C4-2B (cell line): ENCODE measurements around the gene ARMH1.

ENCODE experiments used
- CTCF ChIP-seq: fragments of 450-650 bp; conservative IDR thresholded peaks from 2 replicates; pipeline ENCODE4 v1.5.1; 2017; ENCODE audit warnings: mild to moderate bottlenecking
- ZFX ChIP-seq: fragments of 450-650 bp; IDR thresholded peaks from 2 replicates; pipeline ENCODE4 v1.6.1; 2017

DNA sequence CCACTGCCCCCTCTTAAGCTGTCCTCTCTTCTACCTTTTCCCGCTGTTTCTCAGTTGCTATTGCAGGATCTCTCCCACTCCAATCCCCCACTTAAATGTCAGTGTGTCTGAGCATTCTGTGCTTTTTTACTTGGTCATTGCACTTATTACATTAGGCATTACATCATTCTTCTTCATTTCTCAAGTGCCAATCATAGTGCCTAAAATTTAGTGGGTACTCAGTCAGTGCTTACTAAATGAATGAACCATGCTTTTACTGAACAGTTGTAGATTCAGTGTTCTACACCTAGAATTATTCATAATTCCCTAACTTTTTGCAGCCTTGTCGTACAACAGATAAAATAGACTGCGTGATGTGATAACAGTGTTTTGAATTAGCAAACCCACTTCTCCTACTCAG lies 19.4 kb downstream of the ARMH1 start:
- no peak for TF ChIP-seq CTCF
- no peak for TF ChIP-seq ZFX
